ENCODE results near the gene IQCM.

Gene IQCM

GRCh38 chr4:149709640-149710039 lies 106.0 kb downstream of the IQCM start:
- TF ChIP-seq GATA2 (IDR thresholded peaks at IDR 0.05; ENCODE audit: low read depth, low read length) (no peak), GATA3 (IDR thresholded peaks at IDR 0.05; ENCODE audit: low read depth, low read length) (no peak)

- TF ChIP-seq GATA3 (IDR thresholded peaks at IDR 0.05; ENCODE audit: low read depth, low read length) (no peak), GATA2 (IDR thresholded peaks at IDR 0.05; ENCODE audit: low read depth, low read length) (no peak)
These were observed 107.0 kb downstream of the IQCM start for GRCh38 chr4:149708513-149709130.

- TF ChIP-seq GATA3 (IDR thresholded peaks at IDR 0.05; ENCODE audit: low read depth, low read length) (no peak), GATA2 (IDR thresholded peaks at IDR 0.05; ENCODE audit: low read depth, low read length) (no peak)
These were observed 107.8 kb downstream of the IQCM start for GRCh38 chr4:149707862-149708261.

- TF ChIP-seq GATA3 (IDR thresholded peaks at IDR 0.05; ENCODE audit: low read depth, low read length), result no peak
- TF ChIP-seq GATA2 (IDR thresholded peaks at IDR 0.05; ENCODE audit: low read depth, low read length), result no peak
These were observed 108.7 kb downstream of the IQCM start for GRCh38 chr4:149706942-149707341.

- TF ChIP-seq GATA2 (IDR thresholded peaks at IDR 0.05; ENCODE audit: low read depth, low read length), result no peak
These were observed 113.0 kb downstream of the IQCM start for GRCh38 chr4:149702414-149703293.

- TF ChIP-seq GATA3 (IDR thresholded peaks at IDR 0.05; ENCODE audit: low read depth, low read length) (no peak), GATA2 (IDR thresholded peaks at IDR 0.05; ENCODE audit: low read depth, low read length) (no peak)
These were observed 114.0 kb downstream of the IQCM start for GRCh38 chr4:149701435-149702156.

GRCh38 chr4:149700272-149700671 lies 115.4 kb downstream of the IQCM start:
- TF ChIP-seq GATA3 (IDR thresholded peaks at IDR 0.05; ENCODE audit: low read depth, low read length), result no peak
- TF ChIP-seq GATA2 (IDR thresholded peaks at IDR 0.05; ENCODE audit: low read depth, low read length), result no peak

GRCh38 chr4:149699642-149700041 lies 116.0 kb downstream of the IQCM start:
- TF ChIP-seq GATA2 (IDR thresholded peaks at IDR 0.05; ENCODE audit: low read depth, low read length) (no peak), GATA3 (IDR thresholded peaks at IDR 0.05; ENCODE audit: low read depth, low read length) (no peak)

- TF ChIP-seq GATA3 (IDR thresholded peaks at IDR 0.05; ENCODE audit: low read depth, low read length) (no peak), GATA2 (IDR thresholded peaks at IDR 0.05; ENCODE audit: low read depth, low read length) (no peak)
These were observed 124.9 kb downstream of the IQCM start for GRCh38 chr4:149690726-149691125.

GRCh38 chr4:149684516-149684915 lies 131.1 kb downstream of the IQCM start:
- TF ChIP-seq GATA3 (IDR thresholded peaks at IDR 0.05; ENCODE audit: low read depth, low read length), result no peak
- TF ChIP-seq GATA2 (IDR thresholded peaks at IDR 0.05; ENCODE audit: low read depth, low read length), result no peak

- TF ChIP-seq GATA3 (IDR thresholded peaks at IDR 0.05; ENCODE audit: low read depth, low read length), result no peak
These were observed 139.6 kb downstream of the IQCM start for GRCh38 chr4:149676076-149676475.

GRCh38 chr4:149645790-149646189 lies 169.9 kb downstream of the IQCM start:
- TF ChIP-seq GATA3 (IDR thresholded peaks at IDR 0.05; ENCODE audit: low read depth, low read length) (no peak), GATA2 (IDR thresholded peaks at IDR 0.05; ENCODE audit: low read depth, low read length) (no peak)

GRCh38 chr4:149638073-149638472 lies 177.6 kb downstream of the IQCM start:
- TF ChIP-seq GATA3 (IDR thresholded peaks at IDR 0.05; ENCODE audit: low read depth, low read length) (no peak), GATA2 (IDR thresholded peaks at IDR 0.05; ENCODE audit: low read depth, low read length) (no peak)

GRCh38 chr4:149634368-149634767 lies 181.3 kb downstream of the IQCM start:
- TF ChIP-seq GATA3 (IDR thresholded peaks at IDR 0.05; ENCODE audit: low read depth, low read length) (no peak), GATA2 (IDR thresholded peaks at IDR 0.05; ENCODE audit: low read depth, low read length) (no peak)
